T-helper 1 cell treated with Interleukin-12 subunit alpha and Interleukin-12 subunit beta and Interleukin-4 antibody, amounts not matched to agents 30 μg/mL and 1 μg/mL, for 36 hours (primary cell): Measurements from ENCODE around the gene KANK3.
"Not testable (repeated sequence)": the region's sequence is repeated elsewhere in the genome, so short reads cannot be mapped to it uniquely, and the experiment has no call there.

ENCODE experiments used
- H3K27ac Mint-ChIP-seq: one replicate; pipeline ENCODE4 v1.8.0; 2021; ENCODE audit warnings: mild to moderate bottlenecking, mixed read lengths
- H3K27me3 Mint-ChIP-seq: one replicate; pipeline ENCODE4 v1.8.0; 2021; ENCODE audit warnings: low read depth, mixed read lengths
- H3K36me3 Mint-ChIP-seq: one replicate; pipeline ENCODE4 v1.8.0; 2021; ENCODE audit warnings: low read depth, mixed read lengths
- H3K4me1 Mint-ChIP-seq: one replicate; pipeline ENCODE4 v1.8.0; 2021; ENCODE audit warnings: low read depth, mixed read lengths
- H3K4me3 Mint-ChIP-seq: one replicate; pipeline ENCODE4 v1.8.0; 2021; ENCODE audit warnings: mild to moderate bottlenecking, moderate library complexity, mixed read lengths
- H3K9me3 Mint-ChIP-seq: one replicate; pipeline ENCODE4 v1.8.0; 2021; ENCODE audit warnings: mixed read lengths

KANK3 gene

DNA sequence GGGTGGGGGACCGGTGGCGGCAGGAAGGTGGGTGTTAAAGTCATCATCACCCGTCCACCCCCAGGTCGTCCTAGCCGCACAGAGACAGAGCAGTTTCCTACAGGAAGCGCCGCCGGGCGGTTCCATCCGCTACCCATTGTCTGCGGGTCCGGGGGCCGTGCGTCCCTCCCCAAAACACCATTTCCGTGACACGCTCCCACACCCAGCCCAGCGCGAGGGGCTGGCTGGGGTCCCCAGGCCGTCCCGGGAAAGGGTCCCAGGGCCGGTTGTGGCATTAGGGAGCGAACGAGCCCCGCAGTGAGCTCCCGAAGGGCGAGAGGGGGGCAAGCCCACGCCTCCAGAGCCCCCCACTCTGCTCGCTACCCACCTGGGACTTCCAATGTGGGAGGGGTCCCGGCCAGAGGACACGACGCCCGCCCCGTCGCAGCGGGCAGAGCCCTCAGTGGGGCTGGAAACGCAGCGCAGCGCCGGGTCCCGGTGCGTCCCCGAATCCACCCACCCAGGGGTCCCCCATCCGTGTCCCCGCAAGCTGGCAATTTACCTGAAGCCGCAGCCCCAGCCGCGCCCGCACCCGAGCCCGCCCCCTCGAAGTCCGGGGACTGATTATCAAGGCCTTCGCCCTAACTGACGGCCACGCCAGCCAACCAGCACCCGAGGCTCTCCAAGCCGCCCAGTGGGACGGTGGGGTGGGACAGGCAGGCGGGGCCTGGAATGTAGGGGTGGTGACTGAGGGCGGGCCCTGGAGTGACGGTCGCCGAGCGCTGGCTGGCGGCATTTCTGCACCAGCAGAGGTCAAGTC, at the start of gene KANK3:
Gene KANK3, minus strand, starts transcription at position 579 of the 799 bp plus-strand sequence. CDS start 5,434 bp downstream, outside the sequence.
- H3K4me1 Mint-ChIP-seq, result peaks cover 2% of the 10 kb centered on the region
- peak within 1 kb of the TSS; percentile 69 for H3K4me3 Mint-ChIP-seq
- no peaks in the 10 kb centered on the region for H3K9me3 Mint-ChIP-seq
- H3K27ac Mint-ChIP-seq, result no peak within 1 kb of the TSS
- H3K36me3 Mint-ChIP-seq, result no peaks in the 10 kb centered on the region
- peaks cover 49% of the 10 kb centered on the region for H3K27me3 Mint-ChIP-seq

DNA sequence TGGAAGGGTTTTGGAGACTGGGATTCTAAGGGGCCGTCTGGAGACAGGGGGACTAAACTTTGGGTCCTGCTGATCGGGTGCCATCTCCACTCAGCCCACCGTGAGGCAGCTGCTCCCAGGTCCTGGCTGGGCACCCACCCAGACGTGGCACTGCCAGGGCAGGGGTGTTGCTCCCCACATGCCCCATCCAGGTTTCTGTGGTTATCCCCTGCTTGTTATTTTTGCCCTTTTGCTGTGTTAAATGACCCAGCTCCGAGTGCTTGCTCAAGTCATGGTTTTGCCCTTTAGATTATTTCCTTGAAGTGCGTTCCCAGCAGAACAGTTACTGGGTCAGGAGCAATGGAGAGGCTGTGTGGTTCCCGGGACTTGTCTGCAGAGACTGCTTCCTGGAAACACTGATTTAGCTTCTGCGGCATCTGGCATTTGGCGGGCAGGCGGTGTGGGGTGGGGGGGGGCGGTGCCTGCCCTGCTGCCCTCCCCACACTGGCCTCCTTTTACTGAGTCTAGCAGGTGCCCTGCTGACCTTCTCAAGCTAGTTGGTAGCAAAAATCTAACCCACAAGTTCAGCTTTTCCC, 49.0 kb upstream of the KANK3 start:
- no peak overlapping the region for H3K27ac Mint-ChIP-seq
- H3K9me3 Mint-ChIP-seq, result no peaks in the 10 kb centered on the region
- peaks cover 3% of the 10 kb centered on the region for H3K36me3 Mint-ChIP-seq
- H3K4me1 Mint-ChIP-seq, result peaks cover 24% of the 10 kb centered on the region
- H3K4me3 Mint-ChIP-seq, result no peak overlapping the region
- no peaks in the 10 kb centered on the region for H3K27me3 Mint-ChIP-seq

GRCh38 chr19:8391198-8392016, 48.3 kb upstream of the KANK3 start:
- H3K27me3 Mint-ChIP-seq, result no peaks in the 10 kb centered on the region
- no peaks in the 10 kb centered on the region for H3K9me3 Mint-ChIP-seq
- no peak overlapping the region for H3K4me3 Mint-ChIP-seq
- peaks cover 19% of the 10 kb centered on the region for H3K4me1 Mint-ChIP-seq
- no peak overlapping the region for H3K27ac Mint-ChIP-seq
- H3K36me3 Mint-ChIP-seq, result peaks cover 3% of the 10 kb centered on the region

- Mint-ChIP-seq H3K4me1 (peaks cover 15% of the 10 kb centered on the region), H3K27me3 (no peaks in the 10 kb centered on the region), H3K9me3 (no peaks in the 10 kb centered on the region), H3K4me3 (peak overlapping the region; percentile 73), H3K27ac (peak overlapping the region; percentile 77), H3K36me3 (peaks cover 3% of the 10 kb centered on the region)
These were observed 47.5 kb upstream of the KANK3 start for GRCh38 chr19:8390617-8390981.

- Mint-ChIP-seq H3K4me3 (peak within 1 kb of the TSS; percentile 89), H3K27ac (peak within 1 kb of the TSS; percentile 95), H3K4me1 (peaks cover 15% of the 10 kb centered on the region), H3K27me3 (no peaks in the 10 kb centered on the region), H3K36me3 (peaks cover 3% of the 10 kb centered on the region), H3K9me3 (no peaks in the 10 kb centered on the region)
These were observed 47.0 kb upstream of the KANK3 start, which contains the start of gene RAB11B for GRCh38 chr19:8389891-8390616. TSS of gene RAB11B (plus strand) at chr19:8390360. CDS start at chr19:8390417, 57 bp downstream.

- Mint-ChIP-seq H3K4me1 (peaks cover 20% of the 10 kb centered on the region), H3K27me3 (no peaks in the 10 kb centered on the region), H3K27ac (no peak overlapping the region), H3K9me3 (no peaks in the 10 kb centered on the region), H3K4me3 (peak overlapping the region; percentile 7), H3K36me3 (peaks cover 3% of the 10 kb centered on the region)
These were observed 45.5 kb upstream of the KANK3 start for GRCh38 chr19:8388612-8388958.

- Mint-ChIP-seq H3K9me3 (no peaks in the 10 kb centered on the region), H3K4me1 (peaks cover 18% of the 10 kb centered on the region), H3K27me3 (no peaks in the 10 kb centered on the region), H3K27ac (peak overlapping the region; percentile 45), H3K36me3 (peaks cover 3% of the 10 kb centered on the region), H3K4me3 (peak overlapping the region; percentile 59)
These were observed 44.9 kb upstream of the KANK3 start for GRCh38 chr19:8387688-8388611.

- no peak overlapping the region for H3K27ac Mint-ChIP-seq
- peaks cover 15% of the 10 kb centered on the region for H3K4me1 Mint-ChIP-seq
- no peaks in the 10 kb centered on the region for H3K27me3 Mint-ChIP-seq
- H3K4me3 Mint-ChIP-seq, result peak overlapping the region; percentile 14
- H3K9me3 Mint-ChIP-seq, result no peaks in the 10 kb centered on the region
- peaks cover 3% of the 10 kb centered on the region for H3K36me3 Mint-ChIP-seq
These were observed 43.9 kb upstream of the KANK3 start for GRCh38 chr19:8386990-8387389.

DNA sequence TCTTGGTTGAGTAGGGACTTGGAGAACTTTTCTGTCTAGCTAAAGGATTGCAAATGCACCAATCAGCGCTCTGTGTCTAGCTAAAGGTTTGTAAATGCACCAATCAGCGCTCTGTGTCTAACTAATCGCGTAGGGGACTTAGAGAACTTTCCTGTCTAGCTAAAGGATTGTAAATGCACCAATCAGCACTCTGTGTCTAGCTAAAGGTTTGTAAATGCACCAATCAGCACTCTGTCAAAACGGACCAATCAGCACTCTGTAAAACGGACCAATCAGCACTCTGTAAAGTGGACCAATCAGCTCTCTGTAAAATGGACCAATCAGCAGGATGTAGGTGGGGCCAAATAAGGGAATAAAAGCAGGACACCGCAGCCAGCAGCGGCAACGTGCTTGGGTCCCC, 43.4 kb upstream of the KANK3 start:
- H3K27me3 Mint-ChIP-seq, H3K36me3 Mint-ChIP-seq, H3K4me3 Mint-ChIP-seq, H3K27ac Mint-ChIP-seq, H3K9me3 Mint-ChIP-seq: not testable (repeated sequence)
- peaks cover 12% of the 10 kb centered on the region for H3K4me1 Mint-ChIP-seq

- H3K4me1 Mint-ChIP-seq, result peaks cover 12% of the 10 kb centered on the region
- not testable (repeated sequence) for H3K27ac Mint-ChIP-seq, H3K4me3 Mint-ChIP-seq, H3K36me3 Mint-ChIP-seq, H3K27me3 Mint-ChIP-seq, H3K9me3 Mint-ChIP-seq
These were observed 42.5 kb upstream of the KANK3 start for GRCh38 chr19:8385566-8385965.

- not testable (repeated sequence) for H3K4me3 Mint-ChIP-seq, H3K36me3 Mint-ChIP-seq, H3K27ac Mint-ChIP-seq, H3K27me3 Mint-ChIP-seq, H3K9me3 Mint-ChIP-seq
- H3K4me1 Mint-ChIP-seq, result peaks cover 12% of the 10 kb centered on the region
These were observed 42.0 kb upstream of the KANK3 start for GRCh38 chr19:8385103-8385502.

- not testable (repeated sequence) for H3K9me3 Mint-ChIP-seq, H3K27me3 Mint-ChIP-seq, H3K4me1 Mint-ChIP-seq, H3K4me3 Mint-ChIP-seq, H3K36me3 Mint-ChIP-seq
- peak overlapping the region; percentile 10 for H3K27ac Mint-ChIP-seq
These were observed 41.5 kb upstream of the KANK3 start for GRCh38 chr19:8384569-8384968.

- not testable (repeated sequence) for H3K4me1 Mint-ChIP-seq, H3K9me3 Mint-ChIP-seq, H3K4me3 Mint-ChIP-seq, H3K27ac Mint-ChIP-seq, H3K27me3 Mint-ChIP-seq, H3K36me3 Mint-ChIP-seq
These were observed 36.3 kb upstream of the KANK3 start for GRCh38 chr19:8379156-8379891.
